Measurements from ENCODE around the gene TMEM200A. TPM values are rescaled to one million over a fixed set of nuclear protein-coding genes. Genes with fewer than 3 reads are reported as not detected.

Gene TMEM200A
- total and polyA plus RNA-seq, 2 donors (not counting 1 experiment from before 2014, with no cell fraction given) = 0.13 to 0.37 TPM

DNA sequence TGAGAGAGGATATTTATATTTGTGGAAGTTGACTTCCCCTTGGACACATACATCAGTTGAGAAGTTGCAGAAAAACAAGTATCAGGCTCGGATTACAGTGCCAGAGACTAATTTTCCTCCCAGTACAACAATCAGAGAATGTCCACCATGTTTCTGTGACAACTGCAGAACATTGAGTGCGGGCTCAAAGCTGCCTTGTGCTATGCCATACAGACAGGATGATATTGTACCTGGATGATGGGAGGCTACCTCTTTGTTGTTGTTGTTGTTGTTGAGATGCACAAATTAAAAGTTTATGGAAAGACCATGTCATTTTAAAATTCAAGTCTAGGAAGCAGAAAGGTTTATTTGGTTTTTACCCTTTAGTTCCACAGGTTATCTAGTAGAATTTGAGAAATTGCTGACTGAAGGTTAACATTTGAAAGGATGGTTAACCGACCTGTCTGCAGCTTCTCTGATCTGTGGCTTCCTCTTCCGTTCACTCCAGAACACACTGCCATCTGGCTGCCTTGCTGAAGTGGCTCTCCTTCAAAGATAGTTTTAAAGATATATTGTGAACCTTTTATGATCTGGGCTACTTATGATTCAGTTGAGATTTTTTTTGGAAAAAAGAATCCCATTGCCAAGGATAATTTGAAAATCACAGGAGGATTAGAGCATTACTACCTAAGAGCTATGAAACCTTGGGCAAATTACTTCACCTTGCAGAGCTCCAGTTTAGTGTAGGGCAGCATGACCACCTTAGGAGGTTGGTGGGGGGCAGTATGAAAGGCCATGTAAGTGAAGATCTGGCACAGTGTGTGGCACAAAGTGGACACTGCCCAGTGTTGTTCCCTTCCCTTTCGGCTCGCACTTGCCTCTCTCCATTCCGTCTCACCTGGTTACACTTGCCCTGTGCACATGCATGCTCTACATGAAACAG is 15.9 kb downstream of the TMEM200A start:
- no peak overlapping the region for H3K4me2 ChIP-seq (replicated peaks; ENCODE audit: low read depth, low read length, poor library complexity, severe bottlenecking)
- POLR2A ChIA-PET = no interaction called here
- DNase-seq = no peak
- ATAC-seq (ENCODE audit: low read depth) = no peak
- no peaks in the 10 kb centered on the region for H3K36me3 ChIP-seq (replicated peaks in 1 of 2; ENCODE audit: control extremely low read depth in 1 of 2, control insufficient read depth in 1 of 2, extremely low read depth in 1 of 2, insufficient read depth in 2 of 2, low read length in 1 of 2)
- H3K4me1 Mint-ChIP-seq = peaks cover 8% of the 10 kb centered on the region
- H2AFZ ChIP-seq (ENCODE audit: insufficient read depth, low read depth, low read length, poor library complexity, severe bottlenecking) = peak overlapping the region; percentile 17
- H3K9ac ChIP-seq (ENCODE audit: low read length) = no peak overlapping the region
- no peaks in the 10 kb centered on the region for H3K9me3 Mint-ChIP-seq (ENCODE audit: insufficient read depth)
- no peak overlapping the region for H3K4me3 ChIP-seq (ENCODE audit: control extremely low read depth in 1 of 5, extremely low read depth in 1 of 5, insufficient read depth in 1 of 5, low read depth in 2 of 5, low read length in 4 of 5)
- H3K27ac Mint-ChIP-seq = no peak overlapping the region
- TF ChIP-seq EZH2 (IDR thresholded peaks at IDR 0.05; ENCODE audit: borderline replicate concordance, insufficient read depth, low read depth, low read length, poor library complexity, severe bottlenecking) = no peak
- TF ChIP-seq, protein P1, sequence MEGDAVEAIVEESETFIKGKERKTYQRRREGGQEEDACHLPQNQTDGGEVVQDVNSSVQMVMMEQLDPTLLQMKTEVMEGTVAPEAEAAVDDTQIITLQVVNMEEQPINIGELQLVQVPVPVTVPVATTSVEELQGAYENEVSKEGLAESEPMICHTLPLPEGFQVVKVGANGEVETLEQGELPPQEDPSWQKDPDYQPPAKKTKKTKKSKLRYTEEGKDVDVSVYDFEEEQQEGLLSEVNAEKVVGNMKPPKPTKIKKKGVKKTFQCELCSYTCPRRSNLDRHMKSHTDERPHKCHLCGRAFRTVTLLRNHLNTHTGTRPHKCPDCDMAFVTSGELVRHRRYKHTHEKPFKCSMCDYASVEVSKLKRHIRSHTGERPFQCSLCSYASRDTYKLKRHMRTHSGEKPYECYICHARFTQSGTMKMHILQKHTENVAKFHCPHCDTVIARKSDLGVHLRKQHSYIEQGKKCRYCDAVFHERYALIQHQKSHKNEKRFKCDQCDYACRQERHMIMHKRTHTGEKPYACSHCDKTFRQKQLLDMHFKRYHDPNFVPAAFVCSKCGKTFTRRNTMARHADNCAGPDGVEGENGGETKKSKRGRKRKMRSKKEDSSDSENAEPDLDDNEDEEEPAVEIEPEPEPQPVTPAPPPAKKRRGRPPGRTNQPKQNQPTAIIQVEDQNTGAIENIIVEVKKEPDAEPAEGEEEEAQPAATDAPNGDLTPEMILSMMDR (IDR thresholded peaks at IDR 0.05) = no peak
- H3K4me1 ChIP-seq (ENCODE audit: control insufficient read depth in 2 of 2, insufficient read depth in 2 of 2, low read length in 2 of 2) = peaks cover 0 to 4% of the 10 kb centered on the region in 2 donors
- no peaks in the 10 kb centered on the region for H3K27me3 Mint-ChIP-seq
- no peak overlapping the region for H3K27ac ChIP-seq (ENCODE audit: low read length in 2 of 2)
- intact Hi-C loops (cut with micrococcal nuclease) = no loop called here
- no peaks in the 10 kb centered on the region for H4K20me1 ChIP-seq (ENCODE audit: control insufficient read depth, insufficient read depth, low read length, poor library complexity, severe bottlenecking)
- no peak overlapping the region for H3K4me3 Mint-ChIP-seq
- H3K9me3 ChIP-seq (ENCODE audit: control extremely low read depth in 1 of 3, control insufficient read depth in 2 of 3, insufficient read depth in 1 of 3, low read length in 2 of 3) = no peaks in the 10 kb centered on the region
- H3K79me2 ChIP-seq (ENCODE audit: control insufficient read depth, insufficient read depth, low read length) = no peaks in the 10 kb centered on the region
- CTCF ChIA-PET = interaction anchor here (0.7 kb wide), 1 partner anchor 9 kb away, joined by 3 read pairs; no protein-coding TSS in a partner anchor
- WGBS (ENCODE audit: insufficient coverage) = 70% methylated on average over 4 of the region's 7 CpGs
- H3K27me3 ChIP-seq (replicated peaks in 1 of 4; ENCODE audit: control extremely low read depth in 1 of 4, control insufficient read depth in 3 of 4, insufficient read depth in 4 of 4, low read length in 3 of 4) = no peaks in the 10 kb centered on the region

DNA sequence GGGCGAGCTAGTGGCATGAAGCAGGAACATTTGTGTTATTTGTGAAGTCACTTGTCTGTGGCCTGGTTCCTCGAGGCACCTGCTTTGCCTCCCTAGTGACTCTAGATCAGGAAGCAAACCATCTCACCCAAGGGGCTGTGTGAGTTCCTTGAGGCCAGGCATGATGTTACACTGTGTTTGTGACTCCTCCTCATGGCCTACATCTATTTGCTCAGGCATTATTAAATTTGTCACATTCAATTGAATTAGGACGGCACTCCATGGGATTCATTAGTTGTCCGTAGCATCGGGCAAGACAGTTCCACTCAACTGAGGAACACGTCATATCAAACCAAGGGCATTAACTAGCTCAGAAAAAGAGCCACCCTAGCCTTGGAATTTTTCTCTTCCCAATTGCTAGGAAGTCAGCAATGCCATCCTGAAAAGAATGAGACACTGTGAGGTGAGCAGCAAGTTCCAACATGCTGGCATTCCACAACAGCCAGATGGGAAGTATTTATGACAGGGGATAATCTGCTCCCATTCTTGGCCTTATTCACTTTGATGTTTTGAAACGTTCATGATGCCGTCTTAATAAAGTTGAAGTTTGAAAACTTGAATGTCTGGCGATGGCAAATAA is 17.2 kb downstream of the TMEM200A start:
- intact Hi-C loops (cut with micrococcal nuclease) = no loop called here
- no peaks in the 10 kb centered on the region for H3K79me2 ChIP-seq (ENCODE audit: control insufficient read depth, insufficient read depth, low read length)
- H3K27me3 ChIP-seq (replicated peaks in 1 of 4; ENCODE audit: control extremely low read depth in 1 of 4, control insufficient read depth in 3 of 4, insufficient read depth in 4 of 4, low read length in 3 of 4) = no peaks in the 10 kb centered on the region
- no peak overlapping the region for H3K4me2 ChIP-seq (replicated peaks; ENCODE audit: low read depth, low read length, poor library complexity, severe bottlenecking)
- no peak overlapping the region for H3K27ac ChIP-seq (ENCODE audit: low read length in 2 of 2)
- no peak overlapping the region for H2AFZ ChIP-seq (ENCODE audit: insufficient read depth, low read depth, low read length, poor library complexity, severe bottlenecking)
- ChIA-PET POLR2A (no interaction called here), CTCF (no interaction called here)
- ATAC-seq (ENCODE audit: low read depth) = no peak
- no peak overlapping the region for H3K9ac ChIP-seq (ENCODE audit: low read length)
- H3K4me3 ChIP-seq (ENCODE audit: control extremely low read depth in 1 of 5, extremely low read depth in 1 of 5, insufficient read depth in 1 of 5, low read depth in 2 of 5, low read length in 4 of 5) = no peak overlapping the region
- no peaks in the 10 kb centered on the region for H3K9me3 Mint-ChIP-seq (ENCODE audit: insufficient read depth)
- H4K20me1 ChIP-seq (ENCODE audit: control insufficient read depth, insufficient read depth, low read length, poor library complexity, severe bottlenecking) = no peaks in the 10 kb centered on the region
- TF ChIP-seq, protein P1 (IDR thresholded peaks at IDR 0.05) = no peak
- no peak for TF ChIP-seq EZH2 (IDR thresholded peaks at IDR 0.05; ENCODE audit: borderline replicate concordance, insufficient read depth, low read depth, low read length, poor library complexity, severe bottlenecking)
- DNase-seq = no peak
- 78% methylated on average over 6 of the region's 9 CpGs for WGBS (ENCODE audit: insufficient coverage)
- no peaks in the 10 kb centered on the region for H3K27me3 Mint-ChIP-seq
- peaks cover 8% of the 10 kb centered on the region for H3K4me1 Mint-ChIP-seq
- peaks cover 0 to 4% of the 10 kb centered on the region in 2 donors for H3K4me1 ChIP-seq (ENCODE audit: control insufficient read depth in 2 of 2, insufficient read depth in 2 of 2, low read length in 2 of 2)
- H3K4me3 Mint-ChIP-seq = no peak overlapping the region
- no peak overlapping the region for H3K27ac Mint-ChIP-seq
- H3K36me3 ChIP-seq (replicated peaks in 1 of 2; ENCODE audit: control extremely low read depth in 1 of 2, control insufficient read depth in 1 of 2, extremely low read depth in 1 of 2, insufficient read depth in 2 of 2, low read length in 1 of 2) = no peaks in the 10 kb centered on the region
- H3K9me3 ChIP-seq (ENCODE audit: control extremely low read depth in 1 of 3, control insufficient read depth in 2 of 3, insufficient read depth in 1 of 3, low read length in 2 of 3) = no peaks in the 10 kb centered on the region
